Right atrium auricular region (tissue), 2 donors: ENCODE measurements around the gene SYT1. TPM values are rescaled to one million over a fixed set of nuclear protein-coding genes. Genes with fewer than 3 reads are reported as not detected.
"Not testable (repeated sequence)": the region's sequence is repeated elsewhere in the genome, so short reads cannot be mapped to it uniquely, and the experiment has no call there.

Experiments used
- DNase-seq: peaks from one replicate; pipeline ENCODE4 v3.0.0-alpha.2; 2019; ENCODE audit warnings: low spot score
- H3K27ac ChIP-seq, 2 donors: fragments of 200-600 bp; sonication (generic); 1 replicate in 1 of 2; 2 replicates in 1 of 2; pipeline ENCODE4 v1.5.1; 2016 to 2019
- H3K27me3 ChIP-seq, 2 donors: fragments of 200-600 bp; sonication (generic); one replicate each; pipeline versions ENCODE4 v1.5.1 to v1.6.0; 2017 to 2019
- H3K36me3 ChIP-seq: fragments of 200-600 bp; sonication (generic); one replicate; pipeline ENCODE4 v1.5.1; 2016
- H3K4me1 ChIP-seq, 2 donors: fragments of 200-600 bp; sonication (generic); one replicate each; pipeline versions ENCODE4 v1.5.1 to v1.6.0; 2017 to 2019
- H3K4me3 ChIP-seq, 2 donors: fragments of 200-600 bp; sonication (generic); 1 replicate in 1 of 2; 2 replicates in 1 of 2; pipeline ENCODE4 v1.5.1; 2017 to 2019; ENCODE audit warnings: mild to moderate bottlenecking in 1 of 2, moderate library complexity in 1 of 2
- H3K9me3 ChIP-seq, 2 donors: fragments of 200-600 bp; sonication (generic); one replicate each; pipeline ENCODE4 v1.5.1; 2019
- total RNA-seq, 2 donors: library from RNA; depleted of rRNA; stranded (reverse); fragments of >200 nt; gene quantifications; one replicate each; pipeline ENCODE4 v1.1.0, GENCODE V29; 2016
- TF ChIP-seq, protein P1 (sequence below), 2 donors: fragments of 200-600 bp; sonication (generic); IDR thresholded peaks; one replicate each; pipeline ENCODE4 v1.5.1; 2019; ENCODE audit warnings: antibody characterized with exemption in 2 of 2

The SYT1 gene
- total RNA-seq, 2 donors from 2014 or later: 0.16 TPM; not detected in 1

DNA sequence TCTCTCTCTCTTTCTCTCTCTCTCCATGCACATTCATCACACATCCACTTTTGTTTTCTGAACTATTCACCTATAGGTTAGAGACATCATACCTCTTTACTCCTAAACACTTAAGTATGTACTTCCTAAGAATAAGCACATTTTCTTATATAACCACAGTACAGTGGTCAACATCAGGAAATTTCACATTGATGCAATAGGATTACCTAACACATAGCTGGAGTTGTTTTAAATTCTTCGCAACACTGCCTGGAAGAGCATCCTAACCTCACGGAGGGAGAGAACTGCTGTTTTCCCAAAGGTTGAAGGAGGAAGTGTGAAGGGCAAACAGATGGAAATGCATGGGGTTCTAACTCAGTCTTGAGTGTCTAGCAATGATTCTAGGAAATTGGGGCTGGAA, 159.2 kb downstream of the SYT1 start:
- H3K4me3 ChIP-seq: no peak overlapping the region
- TF ChIP-seq, protein P1, sequence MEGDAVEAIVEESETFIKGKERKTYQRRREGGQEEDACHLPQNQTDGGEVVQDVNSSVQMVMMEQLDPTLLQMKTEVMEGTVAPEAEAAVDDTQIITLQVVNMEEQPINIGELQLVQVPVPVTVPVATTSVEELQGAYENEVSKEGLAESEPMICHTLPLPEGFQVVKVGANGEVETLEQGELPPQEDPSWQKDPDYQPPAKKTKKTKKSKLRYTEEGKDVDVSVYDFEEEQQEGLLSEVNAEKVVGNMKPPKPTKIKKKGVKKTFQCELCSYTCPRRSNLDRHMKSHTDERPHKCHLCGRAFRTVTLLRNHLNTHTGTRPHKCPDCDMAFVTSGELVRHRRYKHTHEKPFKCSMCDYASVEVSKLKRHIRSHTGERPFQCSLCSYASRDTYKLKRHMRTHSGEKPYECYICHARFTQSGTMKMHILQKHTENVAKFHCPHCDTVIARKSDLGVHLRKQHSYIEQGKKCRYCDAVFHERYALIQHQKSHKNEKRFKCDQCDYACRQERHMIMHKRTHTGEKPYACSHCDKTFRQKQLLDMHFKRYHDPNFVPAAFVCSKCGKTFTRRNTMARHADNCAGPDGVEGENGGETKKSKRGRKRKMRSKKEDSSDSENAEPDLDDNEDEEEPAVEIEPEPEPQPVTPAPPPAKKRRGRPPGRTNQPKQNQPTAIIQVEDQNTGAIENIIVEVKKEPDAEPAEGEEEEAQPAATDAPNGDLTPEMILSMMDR (IDR thresholded peaks at IDR 0.05): no peak
- no peaks in the 10 kb centered on the region for H3K27me3 ChIP-seq
- H3K36me3 ChIP-seq: no peaks in the 10 kb centered on the region
- H3K4me1 ChIP-seq: no peaks in the 10 kb centered on the region
- H3K27ac ChIP-seq: no peak overlapping the region
- DNase-seq: no peak
- no peaks in the 10 kb centered on the region for H3K9me3 ChIP-seq

DNA sequence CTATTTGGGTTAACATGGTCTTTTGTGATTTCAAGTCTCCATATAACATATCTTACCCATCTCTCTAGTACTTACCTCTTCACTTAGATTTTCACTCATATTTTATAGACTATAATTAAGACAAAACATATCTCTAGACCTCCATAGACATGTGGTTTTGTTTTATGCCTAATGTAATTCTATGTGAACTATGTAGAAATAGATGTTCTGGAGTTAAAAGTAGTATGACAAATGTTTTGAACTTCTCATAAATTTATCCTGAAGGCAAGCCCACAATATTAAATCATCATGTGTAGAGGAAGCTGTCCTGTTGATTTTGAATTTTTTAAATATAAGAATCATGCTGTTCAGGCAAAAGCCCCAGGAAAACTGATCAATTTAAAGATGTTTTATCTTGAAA, 169.2 kb downstream of the SYT1 start:
- no peak overlapping the region for H3K27ac ChIP-seq
- no peak for DNase-seq
- no peaks in the 10 kb centered on the region for H3K36me3 ChIP-seq
- no peaks in the 10 kb centered on the region for H3K9me3 ChIP-seq
- no peak overlapping the region for H3K4me3 ChIP-seq
- TF ChIP-seq, protein P1 (IDR thresholded peaks at IDR 0.05): no peak
- no peaks in the 10 kb centered on the region for H3K4me1 ChIP-seq
- H3K27me3 ChIP-seq: no peaks in the 10 kb centered on the region

DNA sequence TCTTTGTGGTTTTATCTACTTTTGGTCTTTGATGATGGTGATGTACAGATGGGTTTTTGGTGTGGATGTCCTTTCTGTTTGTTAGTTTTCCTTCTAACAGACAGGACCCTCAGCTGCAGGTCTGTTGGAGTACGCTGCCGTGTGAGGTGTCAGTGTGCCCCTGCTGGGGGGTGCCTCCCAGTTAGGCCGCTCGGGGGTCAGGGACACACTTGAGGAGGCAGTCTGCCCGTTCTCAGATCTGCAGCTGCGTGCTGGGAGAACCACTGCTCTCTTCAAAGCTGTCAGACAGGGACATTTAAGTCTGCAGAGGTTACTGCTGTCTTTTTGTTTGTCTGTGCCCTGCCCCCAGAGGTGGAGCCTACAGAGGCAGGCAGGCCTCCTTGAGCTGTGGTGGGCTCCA, 180.2 kb downstream of the SYT1 start:
- not testable (repeated sequence) for H3K4me3 ChIP-seq, H3K27ac ChIP-seq, H3K27me3 ChIP-seq, H3K4me1 ChIP-seq, H3K9me3 ChIP-seq, DNase-seq, H3K36me3 ChIP-seq

DNA sequence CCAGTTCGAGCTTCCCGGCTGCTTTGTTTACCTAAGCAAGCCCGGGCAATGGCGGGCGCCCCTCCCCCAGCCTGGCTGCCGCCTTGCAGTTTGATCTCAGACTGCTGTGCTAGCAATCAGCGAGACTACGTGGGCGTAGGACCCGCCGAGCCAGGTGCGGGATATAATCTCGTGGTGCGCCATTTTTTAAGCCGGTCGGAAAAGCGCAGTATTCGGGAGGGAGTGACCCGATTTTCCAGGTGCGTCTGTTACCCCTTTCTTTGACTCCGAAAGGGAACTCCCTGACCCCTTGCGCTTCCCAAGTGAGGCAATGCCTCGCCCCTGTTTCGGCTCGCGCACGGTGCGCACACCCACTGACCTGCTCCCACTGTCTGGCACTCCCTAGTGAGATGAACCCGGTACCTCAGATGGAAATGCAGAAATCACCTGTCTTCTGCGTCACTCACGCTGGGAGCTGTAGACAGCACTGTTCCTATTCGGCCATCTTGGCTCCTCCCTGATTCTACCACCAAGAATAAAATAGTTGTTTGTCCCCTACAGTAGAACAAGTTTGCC, 180.7 kb downstream of the SYT1 start:
- not testable (repeated sequence) for H3K4me1 ChIP-seq, H3K4me3 ChIP-seq, H3K9me3 ChIP-seq, H3K36me3 ChIP-seq, DNase-seq, H3K27ac ChIP-seq, H3K27me3 ChIP-seq

DNA sequence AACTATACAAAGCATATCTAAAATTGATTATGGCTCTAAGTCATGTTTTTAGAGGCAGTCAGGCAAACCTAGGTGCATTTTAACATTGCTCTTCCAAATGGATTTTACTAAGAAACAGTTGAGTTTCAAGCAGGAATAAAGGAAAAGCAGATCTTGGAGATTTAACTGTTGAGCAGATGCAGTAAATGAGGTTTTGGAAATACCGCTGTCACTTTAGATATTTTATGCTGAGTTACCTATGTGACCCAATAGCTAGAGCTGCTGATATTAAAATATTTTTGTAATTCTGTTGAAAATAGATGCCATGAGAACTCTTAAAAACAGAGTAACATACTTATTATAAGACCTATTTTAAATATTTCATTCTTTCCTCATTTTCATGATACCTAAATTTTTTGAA, 181.4 kb downstream of the SYT1 start:
- no peak for DNase-seq
- H3K9me3 ChIP-seq: no peaks in the 10 kb centered on the region
- TF ChIP-seq, protein P1 (IDR thresholded peaks at IDR 0.05): no peak
- no peaks in the 10 kb centered on the region for H3K27me3 ChIP-seq
- no peak overlapping the region for H3K4me3 ChIP-seq
- H3K27ac ChIP-seq: no peak overlapping the region
- H3K4me1 ChIP-seq: no peaks in the 10 kb centered on the region
- no peaks in the 10 kb centered on the region for H3K36me3 ChIP-seq

DNA sequence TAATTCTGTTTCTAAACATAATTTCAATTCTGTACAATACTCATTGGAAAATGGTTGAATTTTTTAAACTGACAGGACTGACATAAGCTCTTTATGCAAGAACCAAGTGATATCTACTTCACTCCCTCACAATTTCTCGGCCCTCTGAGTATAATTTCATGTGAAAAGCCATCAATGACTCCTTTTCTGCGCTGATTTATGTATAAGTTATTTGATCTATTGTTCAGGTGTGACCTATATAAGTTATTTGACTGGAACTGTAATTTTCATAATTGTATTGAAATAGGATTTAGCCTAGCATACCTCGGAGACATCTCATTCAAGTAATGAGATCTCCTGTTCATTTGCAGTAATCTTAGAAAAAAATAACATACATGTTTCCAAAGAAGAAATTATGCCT, 184.4 kb downstream of the SYT1 start:
- no peak for DNase-seq
- Histone ChIP-seq H3K27ac (no peak overlapping the region), H3K9me3 (no peaks in the 10 kb centered on the region), H3K36me3 (no peaks in the 10 kb centered on the region), H3K4me1 (no peaks in the 10 kb centered on the region), H3K4me3 (no peak overlapping the region), H3K27me3 (no peaks in the 10 kb centered on the region)
- TF ChIP-seq, protein P1 (IDR thresholded peaks at IDR 0.05): no peak

DNA sequence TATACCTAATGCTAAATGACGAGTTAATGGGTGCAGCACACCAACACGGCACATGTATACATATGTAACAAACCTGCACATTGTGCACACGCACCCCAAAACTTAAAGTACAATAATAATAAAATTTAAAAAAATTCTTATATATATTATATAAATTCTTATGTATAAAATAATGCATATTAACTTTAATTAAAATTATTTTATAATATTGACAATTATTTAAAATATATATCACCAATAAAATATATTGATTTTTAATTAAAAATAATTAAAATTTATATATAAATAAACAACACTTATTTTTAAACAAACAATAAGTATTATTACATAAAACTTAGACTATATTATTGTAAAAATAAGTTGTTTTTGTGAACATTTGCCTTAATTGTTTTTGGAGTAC, 188.8 kb downstream of the SYT1 start:
- H3K4me3 ChIP-seq: no peak overlapping the region
- H3K27ac ChIP-seq: no peak overlapping the region
- no peaks in the 10 kb centered on the region for H3K9me3 ChIP-seq
- H3K36me3 ChIP-seq: no peaks in the 10 kb centered on the region
- TF ChIP-seq, protein P1 (IDR thresholded peaks at IDR 0.05): no peak
- DNase-seq: no peak
- no peaks in the 10 kb centered on the region for H3K4me1 ChIP-seq
- H3K27me3 ChIP-seq: no peaks in the 10 kb centered on the region
